ENCODE results near the gene ST6GAL1. TPM values are rescaled to one million over a fixed set of nuclear protein-coding genes. Genes with fewer than 3 reads are reported as not detected.
A peak's percentile ranks its signal among the peaks of the same experiment; 100 is the strongest.

The ST6GAL1 gene
- total RNA-seq, 2 experiments from 2014 or later: 84.6 to 99.2 TPM

- no peak overlapping the region for H3K27ac Mint-ChIP-seq
- intact Hi-C loops (cut with micrococcal nuclease): no loop called here
- peaks cover 42% of the 10 kb centered on the region for H3K4me1 Mint-ChIP-seq (ENCODE audit: low read depth)
- ChIA-PET CTCF (interaction anchor here (1.0 to 1.8 kb wide), 3 partner anchors 11 to 93 kb away, joined by 3 to 5 read pairs (median 3); partner anchors contain the start of gene ST6GAL1), POLR2A (interaction anchor here (0.9 kb wide), 1 partner anchor 11 kb away, joined by 4 read pairs; no protein-coding TSS in a partner anchor)
- H3K27me3 Mint-ChIP-seq: no peaks in the 10 kb centered on the region
- peaks cover 28% of the 10 kb centered on the region for H3K36me3 Mint-ChIP-seq (ENCODE audit: low read depth)
- ATAC-seq (no peak), DNase-seq (no peak)
- H3K9me3 Mint-ChIP-seq: no peaks in the 10 kb centered on the region
- H3K4me3 Mint-ChIP-seq: no peak overlapping the region
- TF ChIP-seq CTCF (IDR thresholded peaks at IDR 0.05): no peak
Observed at GRCh38 chr3:186942168-186942567, 11.8 kb downstream of the ST6GAL1 start.

- no peak overlapping the region for H3K4me3 Mint-ChIP-seq
- ATAC-seq (no peak), DNase-seq (no peak)
- no peaks in the 10 kb centered on the region for H3K9me3 Mint-ChIP-seq
- H3K36me3 Mint-ChIP-seq (ENCODE audit: low read depth): peaks cover 28% of the 10 kb centered on the region
- intact Hi-C loops (cut with micrococcal nuclease): no loop called here
- no peak for TF ChIP-seq CTCF (IDR thresholded peaks at IDR 0.05)
- CTCF ChIA-PET: interaction anchor here (0.6 kb wide), 1 partner anchor 23 kb away, joined by 3 read pairs; no protein-coding TSS in a partner anchor
- POLR2A ChIA-PET: no interaction called here
- no peaks in the 10 kb centered on the region for H3K27me3 Mint-ChIP-seq
- H3K4me1 Mint-ChIP-seq (ENCODE audit: low read depth): peaks cover 35% of the 10 kb centered on the region
- no peak overlapping the region for H3K27ac Mint-ChIP-seq
Observed at GRCh38 chr3:186945255-186945823, 15.0 kb downstream of the ST6GAL1 start.

GRCh38 chr3:186946756-186947375, 16.5 kb downstream of the ST6GAL1 start:
- POLR2A ChIA-PET: interaction anchor here (1.0 kb wide), 1 partner anchor 13 kb away, joined by 3 read pairs; no protein-coding TSS in a partner anchor
- DNase-seq (no peak), ATAC-seq (no peak)
- peaks cover 37% of the 10 kb centered on the region for H3K4me1 Mint-ChIP-seq (ENCODE audit: low read depth)
- intact Hi-C loops (cut with micrococcal nuclease): no loop called here
- CTCF ChIA-PET: interaction anchor here (1.0 to 2.7 kb wide), 4 partner anchors 9 to 97 kb away, joined by 3 to 10 read pairs (median 6); no protein-coding TSS in a partner anchor
- H3K4me3 Mint-ChIP-seq: no peak overlapping the region
- no peak for TF ChIP-seq CTCF (IDR thresholded peaks at IDR 0.05)
- peaks cover 4% of the 10 kb centered on the region for H3K9me3 Mint-ChIP-seq
- H3K27me3 Mint-ChIP-seq: no peaks in the 10 kb centered on the region
- H3K36me3 Mint-ChIP-seq (ENCODE audit: low read depth): peaks cover 42% of the 10 kb centered on the region
- no peak overlapping the region for H3K27ac Mint-ChIP-seq

GRCh38 chr3:186949281-186949982, 19.1 kb downstream of the ST6GAL1 start:
- H3K27ac Mint-ChIP-seq: peak overlapping the region; percentile 67
- CTCF ChIA-PET: interaction anchor here (0.7 to 0.8 kb wide), 2 partner anchors 16 to 34 kb away, joined by 3 to 4 read pairs; no protein-coding TSS in a partner anchor
- DNase-seq (no peak), ATAC-seq (no peak)
- no peak overlapping the region for H3K4me3 Mint-ChIP-seq
- no peak for TF ChIP-seq CTCF (IDR thresholded peaks at IDR 0.05)
- no peaks in the 10 kb centered on the region for H3K27me3 Mint-ChIP-seq
- peaks cover 46% of the 10 kb centered on the region for H3K36me3 Mint-ChIP-seq (ENCODE audit: low read depth)
- POLR2A ChIA-PET: interaction anchor here (0.6 to 1.9 kb wide), 3 partner anchors 11 to 31 kb away, joined by 3 to 5 read pairs (median 3); no protein-coding TSS in a partner anchor
- H3K4me1 Mint-ChIP-seq (ENCODE audit: low read depth): peaks cover 52% of the 10 kb centered on the region
- intact Hi-C loops (cut with micrococcal nuclease): no loop called here
- H3K9me3 Mint-ChIP-seq: peaks cover 8% of the 10 kb centered on the region

Measured in activated CD8-positive, alpha-beta T cell treated with anti-CD3 and anti-CD28 coated beads for 36 hours (primary cell).